CD4-positive, alpha-beta T cell treated with Interleukin-4 for 1 hour (primary cell): ENCODE data around the gene FBXL20.

Experiments used
- DNase-seq, 2 donors: peaks; one replicate each; pipeline ENCODE4 v3.0.0-alpha.2; 2020 to 2022

FBXL20 gene

DNA sequence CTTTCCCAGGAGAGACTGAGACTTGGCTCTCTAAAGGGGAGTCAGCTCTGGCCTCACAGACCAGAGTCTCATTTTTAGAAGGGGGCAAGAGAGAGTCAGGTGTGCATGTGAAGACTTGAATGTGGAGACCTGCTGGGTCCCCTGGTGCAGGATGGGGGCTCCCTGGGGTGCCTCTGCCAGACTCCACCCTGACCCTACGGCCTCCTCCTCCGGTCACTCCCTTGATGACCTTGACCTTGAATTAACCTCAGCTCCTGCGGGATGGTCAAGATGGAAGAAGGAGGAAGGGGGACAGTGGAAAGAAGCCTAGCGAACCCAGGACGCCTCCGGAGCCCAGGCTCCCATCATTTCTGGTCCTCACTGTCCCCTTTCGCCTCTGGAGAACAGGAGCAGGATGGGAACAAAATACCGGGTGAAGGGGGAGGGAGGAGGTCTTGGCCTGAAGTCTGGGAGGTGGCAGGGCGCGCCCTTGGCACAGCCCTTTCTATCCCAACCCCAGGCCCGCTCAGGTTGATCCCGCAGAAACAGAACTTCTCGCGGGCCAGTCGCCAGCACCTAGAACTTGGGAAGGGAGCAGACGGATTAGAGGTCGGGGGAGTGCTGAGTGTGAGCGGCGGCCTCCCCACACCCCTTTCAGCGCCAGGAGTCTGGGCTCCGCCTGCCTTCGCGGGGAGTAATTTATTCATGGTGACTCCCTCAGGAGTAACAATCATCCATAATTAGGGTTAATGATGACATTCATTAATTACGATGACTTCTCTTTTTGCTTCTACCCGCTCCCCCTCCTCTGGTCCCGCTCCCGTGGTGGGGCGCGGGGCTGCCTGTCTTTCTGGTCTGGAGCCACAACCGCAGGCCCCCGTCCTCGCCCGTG lies 177.3 kb downstream of the FBXL20 start:
- no peak for DNase-seq

DNA sequence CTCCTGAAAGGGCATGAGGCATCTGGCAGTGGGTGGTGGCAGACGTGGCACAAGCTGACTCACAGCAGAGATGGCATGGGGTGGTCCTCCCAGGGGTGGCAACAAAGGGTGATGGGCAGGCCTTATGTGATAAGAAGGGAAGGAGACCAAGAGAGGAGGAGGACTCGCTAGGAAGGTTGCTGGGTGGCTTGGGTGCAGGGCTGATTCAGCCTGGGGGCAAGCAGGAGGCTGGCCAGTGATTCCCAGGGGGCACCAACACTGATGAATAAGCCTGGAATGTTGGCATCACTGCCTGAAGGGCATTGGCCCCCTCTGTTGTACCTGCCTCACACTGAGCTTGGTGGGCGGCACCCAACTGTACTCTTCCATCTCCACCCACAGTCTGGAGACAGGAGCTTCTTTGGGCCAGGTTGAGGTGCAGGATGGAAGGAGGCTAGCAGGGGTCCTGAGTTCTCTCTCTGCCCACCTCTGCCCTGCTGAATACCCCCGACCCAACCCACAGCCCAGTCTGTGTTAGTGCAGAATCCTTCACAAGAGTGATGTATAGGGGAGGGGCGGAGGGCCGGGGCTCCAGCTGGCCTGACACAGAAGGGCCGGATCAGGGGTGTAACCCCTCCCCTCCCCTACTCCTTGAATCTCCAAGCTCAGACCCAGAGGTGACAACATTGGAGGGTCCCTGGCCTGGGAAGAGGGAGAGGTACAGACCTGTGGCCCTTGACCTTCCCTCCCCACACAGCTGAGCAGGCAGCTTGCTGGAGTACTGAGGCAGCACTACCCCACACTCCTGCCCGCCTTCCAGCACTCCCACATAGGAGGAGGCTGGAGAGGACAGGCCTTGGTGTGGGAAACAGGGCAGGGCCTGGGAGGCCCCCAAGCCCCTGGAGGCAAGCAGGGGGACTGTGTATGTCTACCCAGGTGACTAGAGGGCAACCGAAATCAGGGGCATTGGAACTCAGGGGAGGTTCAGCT lies 178.3 kb downstream of the FBXL20 start:
- DNase-seq, result no peak

DNA sequence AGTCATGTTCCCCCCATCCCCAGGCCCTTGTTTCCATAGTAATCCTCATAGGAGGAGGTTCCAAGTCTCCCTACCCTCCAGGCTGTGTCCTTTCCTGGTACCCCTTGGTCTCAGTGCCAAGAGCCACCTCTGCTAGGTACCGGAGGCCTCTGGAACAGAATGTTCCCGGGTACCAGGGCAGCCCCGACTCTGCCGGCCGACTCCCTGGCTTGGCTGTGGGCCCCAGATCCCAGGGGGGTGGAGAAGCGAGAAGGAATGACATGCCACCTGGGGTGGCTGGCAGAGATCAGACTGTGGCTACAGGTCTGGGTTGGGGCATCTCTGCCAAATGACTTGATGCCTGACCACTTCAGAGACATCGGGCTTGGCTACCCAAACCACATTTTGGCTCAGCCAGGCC lies 179.3 kb downstream of the FBXL20 start:
- DNase-seq, result no peak

DNA sequence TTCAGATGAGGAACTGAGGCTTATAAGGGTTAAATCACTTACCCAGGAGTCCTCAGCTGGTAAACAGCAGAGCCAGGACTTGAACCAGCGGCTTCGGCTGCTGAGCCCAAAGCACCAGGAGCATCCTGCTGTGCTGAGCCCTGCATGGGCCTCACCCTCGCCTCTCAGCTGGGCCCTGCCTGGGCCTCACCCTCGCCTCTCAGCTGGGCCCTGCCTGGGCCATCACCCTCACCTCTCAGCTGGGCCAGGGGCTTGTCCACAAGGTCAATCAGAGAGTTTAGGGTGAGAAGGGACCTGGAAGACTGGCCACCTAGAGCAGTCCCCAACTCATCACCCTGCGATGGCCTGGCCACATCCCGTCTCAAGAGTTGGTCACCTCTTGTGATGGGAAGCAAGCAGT lies 179.9 kb downstream of the FBXL20 start:
- no peak for DNase-seq

DNA sequence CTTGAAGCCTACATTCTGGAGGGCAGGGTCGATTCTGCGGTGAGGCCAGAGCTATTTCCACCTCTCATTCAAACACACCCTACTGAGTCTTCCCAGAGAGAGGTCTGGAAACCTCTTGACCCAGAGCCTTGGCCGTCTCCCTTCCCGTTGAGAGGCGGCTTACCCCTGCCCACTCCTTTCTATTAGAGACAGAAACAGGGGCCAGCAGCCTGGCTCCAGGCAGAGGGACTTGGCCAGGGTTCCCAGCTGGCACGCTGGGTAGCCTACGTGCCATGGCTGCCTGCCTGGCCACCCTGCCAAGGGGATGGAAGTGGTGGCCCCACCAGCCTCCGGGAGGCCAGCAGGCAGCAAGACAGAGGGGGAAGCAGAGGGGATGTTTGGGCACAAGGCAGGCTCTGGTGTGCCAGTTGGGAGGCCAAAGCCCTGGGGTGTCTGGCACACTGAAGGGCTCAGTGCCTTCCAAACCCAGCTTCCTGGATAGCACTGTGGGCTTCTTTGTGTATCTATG lies 181.7 kb downstream of the FBXL20 start:
- no peak for DNase-seq

DNA sequence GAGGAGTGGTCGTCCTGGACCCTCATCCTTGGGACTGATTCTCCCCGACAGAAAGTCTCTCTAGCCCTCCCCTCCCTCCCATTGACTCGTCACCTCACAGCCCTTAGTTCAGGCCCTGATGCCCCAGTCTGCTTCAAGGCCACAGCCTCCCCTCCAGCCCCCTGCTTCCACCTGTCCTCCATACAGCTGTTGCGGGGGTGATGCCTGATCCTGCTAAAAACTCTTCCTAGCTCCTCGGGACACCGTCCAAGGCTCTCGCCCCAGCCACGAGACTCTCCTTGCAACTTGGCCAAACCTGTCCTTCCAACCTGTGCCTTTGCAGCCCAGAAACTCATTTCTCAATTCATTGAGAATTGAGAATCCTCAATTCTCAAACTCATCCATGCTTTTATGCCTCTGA lies 182.5 kb downstream of the FBXL20 start:
- DNase-seq, result no peak

DNA sequence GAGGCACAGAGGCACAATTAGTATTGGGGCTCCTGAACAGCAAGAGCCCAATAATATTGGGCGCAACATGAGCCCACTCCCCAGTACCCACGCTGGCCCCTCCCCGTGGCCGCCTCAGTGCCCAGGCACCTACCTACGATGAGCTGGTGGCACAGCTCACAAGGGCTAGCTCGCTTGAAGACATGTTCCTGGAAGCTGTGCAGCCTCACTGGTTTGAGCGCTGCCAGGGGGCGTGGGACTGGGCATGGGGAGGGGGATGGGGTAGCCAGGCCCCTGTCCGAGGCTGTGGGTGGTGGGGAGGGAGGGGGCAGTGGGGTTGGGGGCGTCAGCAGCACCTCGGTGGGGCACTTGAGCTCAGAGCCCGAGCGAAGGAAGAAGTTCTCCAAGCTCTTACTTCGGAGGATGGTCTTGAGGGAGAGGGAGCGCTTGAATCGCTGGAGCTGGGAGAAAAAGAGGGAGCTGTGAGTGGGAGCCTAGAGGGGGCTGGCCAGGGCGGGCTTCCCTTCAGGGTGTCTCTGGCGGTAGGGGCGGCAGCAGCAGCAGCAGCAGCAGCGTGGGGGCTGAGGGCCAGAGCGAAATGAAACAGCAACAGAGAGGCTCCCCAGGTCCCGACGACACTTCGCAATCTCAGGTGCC lies 183.6 kb downstream of the FBXL20 start:
- DNase-seq, result no peak

DNA sequence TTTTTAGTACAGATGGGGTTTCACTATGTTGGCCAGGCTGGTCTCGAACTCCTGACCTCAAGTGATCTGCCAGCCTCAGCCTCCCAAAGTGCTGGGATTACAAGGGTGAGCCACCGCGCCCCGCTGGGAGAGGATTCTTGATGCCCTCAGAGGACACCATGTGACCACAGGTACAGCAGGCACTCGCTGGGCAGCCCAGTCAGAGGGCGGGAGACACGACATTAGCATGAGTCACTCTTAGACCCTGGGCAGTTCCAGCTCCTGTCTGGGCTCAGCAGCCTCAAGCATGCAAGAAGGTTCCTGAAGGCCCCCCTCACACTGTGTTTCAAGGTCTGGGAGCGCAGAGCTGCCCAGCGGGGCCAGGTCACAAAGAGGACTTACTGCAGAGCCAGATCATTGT lies 187.6 kb downstream of the FBXL20 start:
- no peak for DNase-seq

DNA sequence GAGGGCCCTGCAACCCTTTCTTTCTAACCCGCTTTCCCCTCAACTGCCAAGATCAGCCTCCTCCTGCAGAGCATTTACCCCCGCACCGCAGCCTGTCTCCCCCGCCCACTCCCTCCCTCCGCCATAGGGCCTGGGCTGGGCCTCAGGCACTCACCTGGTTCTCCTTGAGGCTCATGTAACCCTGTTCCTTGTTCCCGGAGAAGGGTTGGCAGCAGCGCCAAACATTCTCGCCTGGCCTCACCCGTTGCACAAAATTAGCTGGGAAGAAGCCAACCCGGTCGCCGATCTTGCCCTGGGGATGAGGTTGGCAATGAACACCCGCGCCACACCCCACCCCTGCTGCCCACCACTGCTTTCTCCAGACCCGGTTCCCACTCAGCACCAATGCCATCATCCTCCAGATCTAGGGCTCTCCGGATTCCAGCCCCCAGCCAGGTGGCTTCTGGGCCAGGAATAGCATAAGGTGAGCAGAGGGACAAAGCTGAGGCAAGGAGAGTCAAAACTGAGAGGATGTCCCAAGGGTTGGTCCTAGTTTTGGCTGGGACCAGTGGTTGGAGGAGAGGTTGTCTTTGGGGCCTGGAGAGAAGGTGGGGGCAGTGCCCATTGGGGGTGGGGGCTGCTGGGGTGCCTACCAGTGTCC lies 188.5 kb downstream of the FBXL20 start:
- no peak for DNase-seq

DNA sequence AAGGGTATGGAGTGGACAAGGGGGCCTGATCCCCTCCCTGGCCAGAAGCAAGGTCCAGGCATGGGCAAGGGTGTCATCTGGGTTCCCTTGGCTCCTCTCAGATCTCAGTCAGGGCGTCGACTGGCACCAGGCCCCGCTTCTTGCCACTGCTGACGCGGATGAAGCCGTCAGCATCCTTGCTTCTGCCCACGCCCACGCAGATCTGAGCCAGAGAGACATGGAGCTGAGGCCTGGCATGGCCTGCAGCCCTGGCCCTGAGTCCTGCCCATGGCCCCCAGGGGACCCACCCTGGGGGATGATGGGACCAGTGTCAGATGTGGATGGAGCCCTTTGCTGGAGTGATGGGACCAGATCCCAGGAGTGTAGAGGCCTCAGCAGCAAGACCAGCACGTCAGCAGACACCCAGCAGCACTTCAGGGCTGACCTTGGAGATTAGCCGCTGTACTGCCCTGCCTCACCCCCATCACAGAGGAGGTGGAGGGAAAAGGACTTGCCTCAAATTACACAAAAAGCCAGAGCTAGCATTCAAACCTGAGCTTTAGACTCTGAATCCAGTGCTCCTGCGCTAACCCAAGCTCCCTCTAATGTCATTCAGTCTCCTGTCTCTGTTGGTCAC lies 189.1 kb downstream of the FBXL20 start:
- no peak for DNase-seq

DNA sequence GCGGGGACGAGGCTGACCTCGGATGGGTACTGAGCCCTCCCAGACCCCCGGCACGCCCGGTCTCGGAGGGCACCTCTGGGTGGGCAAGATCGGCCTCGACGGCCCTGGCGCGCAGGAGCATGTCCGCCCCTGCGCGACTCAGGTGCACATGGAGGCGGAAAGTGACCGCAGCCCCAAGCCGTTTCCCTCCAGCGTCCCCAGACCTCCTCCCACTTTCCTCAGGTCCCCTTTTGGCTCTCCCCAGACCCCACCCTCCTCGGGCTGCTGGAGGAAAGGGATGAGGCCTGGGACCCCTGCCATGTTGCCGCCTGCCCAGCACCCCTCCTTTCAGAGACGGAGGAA lies 191.4 kb downstream of the FBXL20 start:
- no peak for DNase-seq

DNA sequence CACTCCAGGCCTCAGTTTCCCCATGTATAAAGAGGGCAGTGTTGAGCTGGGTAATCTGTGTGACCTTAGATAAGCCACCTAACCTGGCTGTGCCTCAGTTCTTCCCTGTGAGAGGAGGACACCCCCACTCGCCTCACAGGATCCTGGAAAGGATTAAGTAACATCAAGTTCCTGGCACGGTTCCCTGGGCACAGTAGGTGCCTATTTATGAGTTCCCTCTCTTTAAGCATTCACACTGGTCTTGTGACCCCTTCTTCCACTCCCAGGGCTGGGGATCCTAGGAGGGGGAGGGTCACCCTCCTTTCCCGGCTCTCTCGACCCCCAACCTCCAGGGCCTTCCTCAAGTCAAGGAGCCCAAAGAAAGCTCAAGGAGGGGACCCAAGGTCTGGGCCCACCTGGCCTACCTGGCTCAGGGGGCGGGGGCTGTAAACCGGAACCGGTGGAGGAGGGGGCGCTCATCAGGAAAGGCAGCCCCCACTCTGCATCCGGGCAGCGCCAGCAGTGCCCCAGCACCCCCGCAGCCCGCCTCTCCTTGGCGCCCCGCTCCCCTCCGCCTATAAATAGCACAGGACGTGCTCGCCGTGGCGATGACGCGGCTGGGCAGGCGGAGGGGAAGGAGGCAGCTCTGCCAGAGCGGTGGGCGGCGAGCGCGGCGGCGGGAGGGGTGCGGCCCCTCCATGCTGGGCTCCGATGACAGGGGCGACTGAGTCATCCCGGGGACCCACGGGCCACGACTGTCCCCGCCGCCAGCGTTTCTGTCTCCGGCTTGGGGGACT lies 191.9 kb downstream of the FBXL20 start:
- peak; percentile 69 to 73 for DNase-seq

DNA sequence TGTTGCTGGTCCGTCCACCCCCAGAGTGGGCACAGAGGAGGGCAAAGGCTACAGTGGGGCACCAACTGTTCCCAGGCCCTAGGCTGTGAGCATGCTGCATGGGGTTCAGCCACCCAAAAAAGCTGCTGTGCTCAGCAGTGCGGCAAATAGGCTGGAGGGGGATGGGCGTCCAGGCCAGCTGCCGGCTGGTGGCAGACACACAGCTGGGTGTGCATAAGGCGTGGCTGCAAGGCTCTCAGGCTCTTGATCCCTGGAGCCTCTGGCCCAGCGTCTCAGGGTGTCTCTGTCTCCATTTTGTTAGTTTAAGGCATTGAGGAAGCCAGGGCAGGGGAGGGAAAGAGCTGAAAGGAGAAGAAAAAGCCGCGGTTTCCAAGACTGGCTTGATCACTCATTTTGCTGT lies 192.5 kb downstream of the FBXL20 start:
- peak in 1 of 2 donors; percentile 70 for DNase-seq

DNA sequence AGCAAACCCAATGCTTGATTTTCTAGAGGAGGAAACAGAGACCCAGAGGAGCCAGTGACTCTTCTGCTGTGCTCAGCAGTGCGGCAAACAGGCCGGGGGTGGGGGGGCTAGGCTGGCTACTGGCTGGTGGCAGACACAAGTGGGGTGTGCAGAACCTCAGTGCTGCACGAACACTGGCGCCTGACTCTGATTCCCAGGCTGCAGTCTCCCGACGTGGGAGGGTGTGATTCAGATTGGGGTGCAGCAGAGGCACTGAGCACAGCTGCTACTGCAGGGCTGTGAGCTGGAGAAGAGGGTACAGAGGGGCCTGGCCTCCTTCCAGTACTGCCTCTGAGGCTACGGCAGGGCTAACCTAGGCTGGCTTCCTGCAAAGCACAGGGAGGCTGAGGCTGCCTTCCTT lies 193.3 kb downstream of the FBXL20 start:
- DNase-seq, result no peak

DNA sequence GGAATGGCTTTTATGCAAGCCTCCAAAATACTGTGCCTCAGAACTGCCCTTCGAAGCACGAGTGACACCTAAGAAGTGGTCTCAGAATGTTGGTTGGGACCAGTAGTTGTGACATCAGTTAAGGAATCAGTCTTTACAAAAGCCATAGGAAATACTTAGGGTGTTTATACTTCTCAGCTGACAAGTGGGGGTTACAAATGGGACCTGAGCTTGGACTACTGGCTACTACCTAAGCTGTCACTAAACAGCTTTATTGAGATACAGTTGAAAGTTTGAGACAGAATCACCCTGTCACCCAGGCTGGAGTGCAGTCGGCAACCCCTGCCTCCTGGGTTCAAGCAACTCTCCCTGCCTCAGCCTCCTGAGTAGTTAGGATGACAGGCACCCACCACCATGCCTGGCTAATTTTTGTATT lies 196.3 kb downstream of the FBXL20 start:
- DNase-seq, result no peak

DNA sequence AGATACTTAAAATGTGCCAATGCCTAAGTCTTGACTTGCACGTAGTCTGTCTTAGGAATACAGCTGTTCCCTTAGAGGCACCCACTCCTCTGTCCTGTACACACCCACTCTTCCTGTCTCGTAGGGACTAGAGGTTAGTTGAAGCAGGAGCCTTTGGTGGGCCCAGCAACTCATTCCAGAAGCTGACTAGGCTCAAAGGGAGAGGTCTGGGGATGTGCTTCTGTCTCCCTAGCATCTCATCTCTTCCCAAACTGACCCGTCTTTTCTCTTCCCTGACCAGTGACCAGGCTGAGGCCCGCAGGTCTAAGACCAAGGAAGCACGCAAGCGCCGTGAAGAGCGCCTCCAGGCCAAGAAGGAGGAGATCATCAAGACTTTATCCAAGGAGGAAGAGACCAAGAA lies 197.2 kb downstream of the FBXL20 start:
- no peak for DNase-seq
